ENCODE results near the gene CIPC.

- TF ChIP-seq CTCF (IDR thresholded peaks at IDR 0.05) (no peak), ZFX (IDR thresholded peaks at IDR 0.05; ENCODE audit: borderline replicate concordance) (no peak)
These were observed 31.4 kb upstream of the CIPC start for GRCh38 chr14:77066578-77067172.
